HG03521 (cell line): ENCODE data around the gene USP31.
A peak's percentile ranks its signal among the peaks of the same experiment; 100 is the strongest.

Source experiments
- ATAC-seq: cut with Tn5 transposase; IDR thresholded peaks from one replicate; pipeline ENCODE4 v1.9.1; 2021; ENCODE audit warnings: mild to moderate bottlenecking, moderate library complexity; ENCODE audit not compliant: unreplicated experiment

The USP31 gene

GRCh38 chr16:23149267-23149992, at the start of gene USP31:
Gene USP31, minus strand, starts transcription at chr16:23149452. Its CDS starts 182 bp downstream, at chr16:23149270.
- ATAC-seq, result peak; percentile 89

- ATAC-seq, result no peak
These were observed 47.3 kb upstream of the USP31 start for GRCh38 chr16:23196539-23196938.

- no peak for ATAC-seq
These were observed 46.2 kb upstream of the USP31 start for GRCh38 chr16:23195366-23195978.

GRCh38 chr16:23194497-23195221, 45.4 kb upstream of the USP31 start:
- no peak for ATAC-seq

GRCh38 chr16:23188911-23189310, 39.7 kb upstream of the USP31 start:
- no peak for ATAC-seq

- no peak for ATAC-seq
These were observed 38.1 kb upstream of the USP31 start for GRCh38 chr16:23187341-23187740.

- no peak for ATAC-seq
These were observed 36.9 kb upstream of the USP31 start for GRCh38 chr16:23186171-23186570.

- ATAC-seq, result no peak
These were observed 36.4 kb upstream of the USP31 start for GRCh38 chr16:23185656-23186055.

GRCh38 chr16:23183543-23183862, 34.3 kb upstream of the USP31 start:
- no peak for ATAC-seq

- ATAC-seq, result peak; percentile 21
These were observed 33.7 kb upstream of the USP31 start, which contains the start of gene SCNN1G for GRCh38 chr16:23182679-23183542. Gene SCNN1G, plus strand, starts transcription at chr16:23182745. Its CDS starts 3,527 bp downstream, at chr16:23186272.

- ATAC-seq, result peak; percentile 95
These were observed 33.0 kb upstream of the USP31 start for GRCh38 chr16:23182206-23182678.

GRCh38 chr16:23181506-23181905, 32.3 kb upstream of the USP31 start:
- no peak for ATAC-seq

GRCh38 chr16:23175651-23176050, 26.4 kb upstream of the USP31 start:
- ATAC-seq, result no peak

GRCh38 chr16:23174622-23175021, 25.4 kb upstream of the USP31 start:
- no peak for ATAC-seq

- no peak for ATAC-seq
These were observed 23.7 kb upstream of the USP31 start for GRCh38 chr16:23172994-23173393.

- ATAC-seq, result no peak
These were observed 23.3 kb upstream of the USP31 start for GRCh38 chr16:23172583-23172982.

GRCh38 chr16:23164736-23165135, 15.5 kb upstream of the USP31 start:
- no peak for ATAC-seq

- ATAC-seq, result no peak
These were observed 14.7 kb upstream of the USP31 start for GRCh38 chr16:23163921-23164320.

- no peak for ATAC-seq
These were observed 11.3 kb upstream of the USP31 start for GRCh38 chr16:23160574-23160973.

- no peak for ATAC-seq
These were observed 10.8 kb upstream of the USP31 start for GRCh38 chr16:23160082-23160481.

- no peak for ATAC-seq
These were observed 8.9 kb upstream of the USP31 start for GRCh38 chr16:23158114-23158513.
